ENCODE results near the gene HARBI1. TPM values are rescaled to one million over a fixed set of nuclear protein-coding genes. Genes with fewer than 3 reads are reported as not detected.

HARBI1 gene
- polyA plus RNA-seq, 1 of the 3 experiments (the other 2 are of a cell fraction), result 2.4 TPM

GRCh38 chr11:46582588-46582987 is 34.4 kb downstream of the HARBI1 start:
- no peaks in the 10 kb centered on the region; the same call in 1 of the 2 replicates for H3K9me3 ChIP-seq
- no peak overlapping the region for H2AFZ ChIP-seq (ENCODE audit: low read depth)
- 97% methylated on average over 5 of the region's 5 CpGs for WGBS (ENCODE audit: low lambda C conversion rate)
- ChIA-PET CTCF (no interaction called here), POLR2A (no interaction called here)
- H3K36me3 ChIP-seq (replicated peaks in 1 of 2; ENCODE audit: control insufficient read depth in 1 of 2, insufficient read depth in 2 of 2, low read length in 1 of 2), result no peaks in the 10 kb centered on the region
- no peak for DNase-seq
- H3K4me2 ChIP-seq, result no peak overlapping the region
- no peaks in the 10 kb centered on the region for H3K27me3 ChIP-seq (ENCODE audit: insufficient read depth)
- H3K4me1 ChIP-seq (ENCODE audit: control insufficient read depth in 1 of 2, insufficient read depth in 2 of 2, low read depth in 1 of 2, low read length in 1 of 2), result no peaks in the 10 kb centered on the region
- TF ChIP-seq JUND (IDR thresholded peaks at IDR 0.05), result no peak
- no peak for TF ChIP-seq SMC3 (IDR thresholded peaks at IDR 0.05; ENCODE audit: low read depth, low read length)
- no peak for TF ChIP-seq PBX3 (IDR thresholded peaks at IDR 0.05)
- no peak for TF ChIP-seq USF1 (IDR thresholded peaks at IDR 0.05; ENCODE audit: borderline replicate concordance, low read depth)
- no peak for TF ChIP-seq CHD2 (IDR thresholded peaks at IDR 0.05; ENCODE audit: low read length, partially characterized antibody)
- TF ChIP-seq EZH2phosphoT487 (IDR thresholded peaks at IDR 0.05; ENCODE audit: borderline replicate concordance, low read depth), result no peak
- no peak for TF ChIP-seq FOXJ3 (CRISPR knock-in tag; IDR thresholded peaks at IDR 0.05)
- TF ChIP-seq EP300 (IDR thresholded peaks at IDR 0.05; ENCODE audit: borderline replicate concordance in 1 of 2, low read depth in 1 of 2, low read length in 1 of 2), result no peak
- TF ChIP-seq MAX (IDR thresholded peaks at IDR 0.05; ENCODE audit: low read depth), result no peak
- TF ChIP-seq RCOR1 (IDR thresholded peaks at IDR 0.05; ENCODE audit: low read length), result no peak
- no peak for TF ChIP-seq CTCF (IDR thresholded peaks at IDR 0.05)
- no peak for TF ChIP-seq GATA2 (CRISPR knock-in tag; IDR thresholded peaks at IDR 0.05)
- TF ChIP-seq POLR2AphosphoS5 (IDR thresholded peaks at IDR 0.05; ENCODE audit: low read depth, low read length), result no peak
- H3K27ac ChIP-seq (ENCODE audit: low read depth in 2 of 2, low read length in 1 of 2), result no peak overlapping the region
- H3K4me3 ChIP-seq (ENCODE audit: low read depth in 2 of 2, low read length in 1 of 2), result no peak overlapping the region
- H3F3A ChIP-seq (replicated peaks; ENCODE audit: insufficient read depth), result no peaks in the 10 kb centered on the region
- peaks cover 86% of the 10 kb centered on the region for H3K79me2 ChIP-seq (ENCODE audit: insufficient read depth)
- H4K20me1 ChIP-seq (ENCODE audit: insufficient read depth), result peaks cover 51% of the 10 kb centered on the region
- H3K9me2 ChIP-seq, result no peaks in the 10 kb centered on the region
- no peak overlapping the region for H3K9ac ChIP-seq

- Histone ChIP-seq H3K4me2 (no peak overlapping the region), H3K27ac (ENCODE audit: low read depth in 2 of 2, low read length in 1 of 2) (no peak overlapping the region), H3K79me2 (ENCODE audit: insufficient read depth) (peaks cover 92% of the 10 kb centered on the region), H4K20me1 (ENCODE audit: insufficient read depth) (peaks cover 64% of the 10 kb centered on the region), H3K9me2 (no peaks in the 10 kb centered on the region), H3K9ac (no peak overlapping the region), H3K4me3 (ENCODE audit: low read depth in 2 of 2, low read length in 1 of 2) (no peak overlapping the region), H3K36me3 (replicated peaks in 1 of 2; ENCODE audit: control insufficient read depth in 1 of 2, insufficient read depth in 2 of 2, low read length in 1 of 2) (no peaks in the 10 kb centered on the region), H3F3A (replicated peaks; ENCODE audit: insufficient read depth) (peaks cover 9% of the 10 kb centered on the region), H3K27me3 (ENCODE audit: insufficient read depth) (no peaks in the 10 kb centered on the region), H3K9me3 (no peaks in the 10 kb centered on the region), H3K4me1 (ENCODE audit: control insufficient read depth in 1 of 2, insufficient read depth in 2 of 2, low read depth in 1 of 2, low read length in 1 of 2) (no peaks in the 10 kb centered on the region), H2AFZ (ENCODE audit: low read depth) (no peak overlapping the region)
- DNase-seq, result no peak
- WGBS (ENCODE audit: low lambda C conversion rate), result 97% methylated on average over 1 of the region's 1 CpG
- TF ChIP-seq JUND (IDR thresholded peaks at IDR 0.05) (no peak), SIN3A (IDR thresholded peaks at IDR 0.05; ENCODE audit: borderline replicate concordance, low read depth, low read length) (no peak), EZH2phosphoT487 (IDR thresholded peaks at IDR 0.05; ENCODE audit: borderline replicate concordance, low read depth) (no peak), CHD2 (IDR thresholded peaks at IDR 0.05; ENCODE audit: low read length, partially characterized antibody) (no peak), EP300 (IDR thresholded peaks at IDR 0.05; ENCODE audit: borderline replicate concordance in 1 of 2, low read depth in 1 of 2, low read length in 1 of 2) (no peak)
- ChIA-PET POLR2A (interaction anchor here (1.2 kb wide), 1 partner anchor 20 kb away, joined by 7 read pairs; no protein-coding TSS in a partner anchor), CTCF (no interaction called here)
Measured at GRCh38 chr11:46577058-46577457, 40.0 kb downstream of the HARBI1 start.

Measured in SK-N-SH (cell line).